ENCODE measurements around the gene ECEL1.

DNA sequence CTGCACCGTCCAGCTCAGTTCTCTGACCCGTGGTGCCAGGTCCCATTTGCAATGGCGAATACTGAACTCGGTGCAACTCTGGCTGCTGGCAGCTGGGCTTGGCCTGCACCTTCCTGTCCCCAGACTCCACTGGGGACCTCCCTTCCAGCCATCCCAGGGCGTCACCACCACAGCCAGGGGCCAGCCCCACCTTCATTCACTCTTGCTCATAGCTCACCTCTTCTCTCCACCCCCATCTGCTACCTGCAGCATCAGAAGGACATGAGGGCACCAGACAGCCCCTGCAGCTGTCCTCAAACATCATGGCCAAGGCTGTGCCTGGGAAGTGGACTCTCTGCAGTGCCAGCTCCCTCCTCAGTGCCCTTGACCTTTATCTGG, 47.9 kb downstream of the ECEL1 start:
- TF ChIP-seq, protein P1, sequence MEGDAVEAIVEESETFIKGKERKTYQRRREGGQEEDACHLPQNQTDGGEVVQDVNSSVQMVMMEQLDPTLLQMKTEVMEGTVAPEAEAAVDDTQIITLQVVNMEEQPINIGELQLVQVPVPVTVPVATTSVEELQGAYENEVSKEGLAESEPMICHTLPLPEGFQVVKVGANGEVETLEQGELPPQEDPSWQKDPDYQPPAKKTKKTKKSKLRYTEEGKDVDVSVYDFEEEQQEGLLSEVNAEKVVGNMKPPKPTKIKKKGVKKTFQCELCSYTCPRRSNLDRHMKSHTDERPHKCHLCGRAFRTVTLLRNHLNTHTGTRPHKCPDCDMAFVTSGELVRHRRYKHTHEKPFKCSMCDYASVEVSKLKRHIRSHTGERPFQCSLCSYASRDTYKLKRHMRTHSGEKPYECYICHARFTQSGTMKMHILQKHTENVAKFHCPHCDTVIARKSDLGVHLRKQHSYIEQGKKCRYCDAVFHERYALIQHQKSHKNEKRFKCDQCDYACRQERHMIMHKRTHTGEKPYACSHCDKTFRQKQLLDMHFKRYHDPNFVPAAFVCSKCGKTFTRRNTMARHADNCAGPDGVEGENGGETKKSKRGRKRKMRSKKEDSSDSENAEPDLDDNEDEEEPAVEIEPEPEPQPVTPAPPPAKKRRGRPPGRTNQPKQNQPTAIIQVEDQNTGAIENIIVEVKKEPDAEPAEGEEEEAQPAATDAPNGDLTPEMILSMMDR (IDR thresholded peaks at IDR 0.05; ENCODE audit: poor library complexity), result peak; percentile 34
- TF ChIP-seq EZH2 (IDR thresholded peaks at IDR 0.05; ENCODE audit: borderline replicate concordance), result no peak
- TF ChIP-seq EZH2phosphoT487 (IDR thresholded peaks at IDR 0.05; ENCODE audit: low read depth, severe bottlenecking, unreplicated experiment), result no peak
